SK-N-MC (cell line): Measurements from ENCODE around the gene UGT1A9.

ENCODE experiments used
- EZH2 ChIP-seq: fragments of 200-600 bp; sonication (generic); IDR thresholded peaks from one replicate; pipeline ENCODE4 v1.6.1; 2017; ENCODE audit warnings: antibody characterized with exemption
- POLR2AphosphoS5 ChIP-seq: IDR thresholded peaks from 2 replicates; pipeline ENCODE4 v1.6.1; 2012; ENCODE audit warnings: mild to moderate bottlenecking, low read depth, low read length, borderline replicate concordance

DNA sequence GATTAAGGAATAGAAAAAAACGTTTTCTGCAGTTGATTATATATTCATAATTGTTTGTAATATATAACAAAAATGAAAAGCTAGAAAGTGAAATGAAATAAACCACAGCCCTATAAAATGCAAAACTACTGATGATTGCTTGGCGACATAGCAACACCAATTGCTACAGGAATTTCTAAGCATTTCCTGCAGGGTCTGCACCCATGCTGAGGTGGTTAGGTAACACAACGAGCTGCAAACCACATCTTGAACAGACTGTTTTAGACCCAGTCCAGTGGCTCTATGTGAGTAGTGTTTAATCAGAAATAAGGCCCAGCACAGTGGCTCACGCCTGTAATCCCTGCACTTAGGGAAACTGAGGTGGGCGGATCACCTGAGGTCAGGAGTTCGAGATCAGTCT lies 17.2 kb upstream of the UGT1A9 start:
- no peak for TF ChIP-seq POLR2AphosphoS5
- no peak for TF ChIP-seq EZH2
